ENCODE measurements around the gene PTPRT.

The PTPRT gene

DNA sequence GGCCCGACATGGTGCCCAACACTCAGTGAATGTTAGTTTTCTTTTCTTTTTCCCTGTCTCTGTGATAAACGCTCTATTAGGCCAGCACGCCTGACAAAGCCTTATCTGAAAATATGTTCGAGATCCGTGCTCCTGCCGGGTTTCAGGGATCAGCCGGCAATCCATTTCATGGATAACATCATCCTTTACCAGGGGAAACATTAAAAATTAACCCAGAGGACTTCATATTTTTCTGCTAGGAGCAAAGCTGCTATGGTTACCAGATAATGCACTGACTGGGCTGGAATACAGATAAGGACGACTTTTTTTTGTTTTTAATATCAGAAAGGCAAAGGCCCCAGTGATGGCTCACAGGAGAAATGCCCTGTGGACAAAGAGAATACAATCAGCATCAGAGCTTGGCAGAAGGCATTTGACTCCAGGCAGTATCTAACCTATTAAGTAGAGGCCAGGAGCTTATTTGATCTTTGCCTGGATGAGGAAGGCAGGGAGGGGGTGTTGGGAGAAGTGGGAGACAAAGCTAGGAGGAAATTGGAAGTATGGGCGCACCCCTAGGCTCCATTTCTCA is 1089.5 kb downstream of the PTPRT start:
- DNase-seq, result no peak

DNA sequence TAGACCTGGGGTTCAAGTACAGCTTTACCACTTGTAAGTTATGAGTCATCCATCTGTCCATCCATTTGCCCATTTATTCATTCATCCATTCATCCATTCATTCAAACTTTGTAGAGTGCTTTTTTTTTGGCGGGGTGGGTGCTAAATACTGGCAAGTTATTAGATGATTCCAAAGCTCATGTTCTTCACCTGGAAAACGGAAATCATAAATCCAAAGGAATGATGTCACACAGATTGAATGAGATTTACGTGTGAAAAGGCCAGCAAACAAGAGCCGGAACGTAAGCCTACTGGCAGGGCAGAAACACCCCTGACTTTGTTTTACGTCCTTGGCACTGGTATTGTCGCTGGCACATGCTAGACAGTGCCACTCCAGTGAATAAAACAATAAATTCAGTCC is 1090.6 kb downstream of the PTPRT start:
- DNase-seq, result no peak

DNA sequence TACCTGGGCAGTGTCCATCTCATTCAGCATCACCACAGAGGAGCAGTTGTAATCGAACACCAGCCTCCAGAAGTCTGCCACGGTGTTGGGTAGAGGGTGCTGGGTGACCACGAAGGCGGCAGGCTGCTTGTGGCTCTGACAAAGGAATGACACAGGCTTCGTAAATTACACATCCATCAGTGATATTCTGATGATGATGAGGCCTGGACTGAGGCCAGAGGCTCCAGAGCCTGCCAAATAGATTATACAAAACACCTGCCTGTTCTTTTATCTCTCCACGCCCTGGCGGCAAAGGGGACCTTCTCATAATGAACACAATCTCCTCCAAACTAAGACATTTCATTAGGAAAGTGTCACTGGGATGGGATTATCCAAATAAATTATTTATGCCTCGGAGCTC is 1091.3 kb downstream of the PTPRT start:
- no peak for DNase-seq

DNA sequence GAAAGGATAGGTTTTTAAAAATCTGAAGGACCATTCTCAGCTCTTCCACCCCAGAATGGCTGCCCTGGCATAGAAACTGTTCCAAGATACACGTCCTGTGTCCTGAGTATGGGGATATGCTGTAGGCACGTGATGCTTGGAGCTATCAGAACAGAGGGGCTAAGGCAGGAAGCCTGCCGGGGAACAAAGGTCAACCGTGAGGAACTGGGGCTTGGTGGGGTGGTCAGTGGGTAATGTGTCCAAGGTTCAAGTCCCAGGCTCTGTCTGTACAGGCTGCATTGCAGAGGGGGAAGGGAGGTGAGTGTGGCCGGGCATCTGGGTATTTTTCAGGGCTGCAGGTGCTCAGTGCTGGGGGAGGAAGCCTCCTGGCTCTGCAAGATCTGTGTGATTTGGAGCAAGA is 1092.0 kb downstream of the PTPRT start:
- no peak for DNase-seq

DNA sequence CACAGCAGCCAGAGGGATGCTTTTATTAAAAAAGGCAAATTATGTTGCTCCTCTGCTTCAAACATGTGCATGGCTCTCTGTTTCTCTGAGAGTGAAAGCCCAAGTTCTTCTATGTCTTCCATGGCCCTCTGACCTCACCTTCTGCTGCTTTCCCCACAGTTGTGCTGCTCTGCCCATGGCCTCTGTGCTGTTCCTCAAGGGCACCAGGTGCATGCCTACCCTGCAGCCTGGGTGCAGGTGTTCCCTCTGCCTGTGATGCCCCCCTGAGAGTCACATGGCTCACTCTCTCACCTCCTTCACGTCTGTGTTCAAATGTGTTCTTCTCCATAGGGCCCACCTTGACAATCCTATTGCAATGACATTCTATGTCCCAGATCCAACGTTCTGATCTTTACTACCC is 1094.5 kb downstream of the PTPRT start:
- no peak for DNase-seq

DNA sequence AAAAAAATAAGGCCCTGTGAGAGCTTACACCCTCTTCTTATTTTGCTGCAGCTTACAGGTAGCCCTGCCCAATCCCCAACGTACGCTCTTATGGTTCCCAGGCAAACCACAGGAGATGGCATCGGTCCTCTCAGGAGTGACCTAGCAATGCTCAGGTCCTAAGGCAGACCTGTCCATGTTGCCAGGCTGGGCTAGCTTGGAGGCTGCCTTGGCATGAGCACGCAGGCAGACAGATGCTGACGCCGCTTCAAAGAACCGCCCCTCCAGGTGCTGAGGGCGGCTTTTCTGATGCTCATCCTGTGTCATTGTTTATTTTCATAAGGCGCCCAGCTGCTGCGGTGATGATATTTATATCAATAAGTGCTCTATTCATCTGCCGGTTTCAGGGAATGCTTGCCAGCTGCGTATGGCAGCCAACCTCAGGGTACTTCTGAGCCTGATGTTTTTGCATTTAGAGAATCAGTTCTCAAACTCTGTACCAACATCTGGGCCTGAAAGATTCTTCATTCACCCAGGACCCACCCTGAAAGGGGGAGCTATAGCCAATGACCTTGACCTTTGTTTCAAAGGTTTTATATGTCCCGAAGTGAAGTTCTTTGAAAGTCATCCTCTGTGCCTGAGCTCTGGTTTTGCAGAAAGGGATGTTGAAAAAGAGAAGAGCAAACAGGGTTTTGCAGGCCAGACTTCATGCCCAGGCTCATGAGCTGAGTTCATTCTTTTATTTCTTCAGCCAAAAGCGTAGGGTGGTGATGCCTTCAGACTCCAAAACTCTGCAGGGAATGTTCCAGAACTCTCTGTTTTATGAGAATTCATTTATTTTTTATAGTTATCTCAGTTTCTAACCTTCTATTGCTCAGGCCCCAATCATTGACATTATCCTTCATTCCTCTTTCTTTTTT is 1095.9 kb downstream of the PTPRT start:
- no peak for DNase-seq

DNA sequence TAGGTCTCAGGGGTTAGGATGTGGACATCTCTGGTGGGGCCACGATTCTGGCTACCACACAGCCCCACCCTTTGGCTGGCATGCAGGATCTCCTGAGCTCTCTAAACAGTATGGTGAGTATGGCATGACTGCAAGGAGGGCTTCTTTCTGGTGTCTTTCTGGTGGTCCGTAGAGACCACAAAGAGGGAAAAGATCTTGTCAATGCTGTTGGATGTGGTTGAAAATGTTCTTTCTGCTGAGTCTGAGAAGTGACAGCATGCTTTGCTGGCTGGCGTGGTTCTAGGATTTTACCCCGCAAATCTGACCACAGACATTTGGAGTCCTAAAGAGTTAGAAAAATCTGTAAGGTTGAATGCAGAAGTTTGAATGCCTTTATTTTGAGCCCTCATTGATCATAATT is 1096.7 kb downstream of the PTPRT start:
- no peak for DNase-seq

DNA sequence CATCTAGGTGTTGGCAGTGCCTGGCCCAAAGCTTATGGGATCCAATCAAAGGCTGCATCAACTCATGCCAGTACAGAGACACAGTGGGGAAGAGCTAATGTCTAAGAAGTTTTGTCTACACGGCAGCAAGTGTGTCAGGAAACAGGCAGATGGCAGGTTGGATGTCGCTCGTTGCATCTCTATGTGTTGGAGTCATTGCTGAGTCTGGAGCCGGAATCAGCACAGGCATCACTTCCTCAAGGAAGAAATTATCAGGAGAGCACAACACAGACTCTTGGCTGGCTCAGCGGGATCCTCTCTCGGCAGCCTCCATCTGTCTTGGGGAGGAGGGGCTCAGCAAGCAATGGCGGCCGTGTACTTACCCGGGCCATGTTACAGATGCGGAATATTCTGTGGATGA is 1104.3 kb downstream of the PTPRT start:
- DNase-seq, result no peak

DNA sequence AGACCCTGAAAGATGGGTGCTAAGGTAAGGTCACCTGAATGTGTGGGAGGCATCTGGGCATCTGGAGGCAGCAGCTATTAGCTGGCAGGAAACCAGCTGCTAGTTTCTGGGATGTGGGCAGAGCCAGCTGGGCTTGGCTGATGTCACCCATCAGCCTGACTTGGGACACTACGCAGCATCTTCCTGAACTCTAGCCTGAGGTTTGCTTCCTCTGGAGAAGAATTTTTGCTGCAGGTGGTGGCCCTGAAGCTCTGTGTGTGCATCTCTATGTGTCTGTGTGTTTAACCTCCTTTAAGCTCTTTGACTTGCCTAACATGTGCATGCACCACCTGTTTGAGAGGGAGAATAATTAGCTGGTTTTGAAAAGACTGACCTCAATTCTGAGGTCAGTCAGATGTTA is 1106.4 kb downstream of the PTPRT start:
- DNase-seq, result no peak

DNA sequence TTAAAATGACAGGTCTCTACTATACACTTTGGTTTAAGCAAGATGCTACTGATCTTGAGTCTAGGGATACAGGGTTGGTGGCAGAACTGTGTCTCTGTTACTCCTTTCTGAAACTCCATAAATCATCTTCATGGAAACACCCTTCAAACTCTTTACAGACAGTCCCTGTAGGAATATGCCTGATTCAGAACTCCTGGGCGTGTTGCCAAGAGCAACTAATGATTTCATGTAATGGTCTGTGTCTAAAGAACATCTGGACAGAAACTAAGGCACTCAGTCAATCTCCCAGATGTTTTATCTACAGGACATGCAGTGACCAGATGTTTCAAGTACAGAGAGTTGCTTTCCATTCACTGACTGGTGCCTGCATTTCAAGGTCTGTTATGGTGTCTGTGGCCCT is 1107.1 kb downstream of the PTPRT start:
- no peak for DNase-seq

DNA sequence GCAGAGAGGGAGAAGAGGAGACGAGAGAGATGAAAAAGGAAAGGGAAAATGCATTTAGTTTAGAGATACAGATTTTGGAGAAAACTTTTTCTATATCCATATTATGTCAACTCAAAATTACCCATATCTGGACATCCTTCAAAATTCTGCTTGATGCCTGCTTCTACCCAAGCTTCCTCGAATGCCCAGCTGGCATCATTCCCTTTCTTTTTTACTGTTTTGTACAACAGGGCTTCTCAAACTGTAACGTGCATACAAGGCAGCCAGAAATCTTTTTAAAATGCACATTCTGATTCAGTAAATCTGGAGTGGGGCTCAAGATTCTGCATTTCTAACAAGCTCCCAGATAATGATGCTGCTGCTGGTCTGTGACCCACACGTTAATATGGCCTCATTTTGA is 1108.8 kb downstream of the PTPRT start:
- no peak for DNase-seq

DNA sequence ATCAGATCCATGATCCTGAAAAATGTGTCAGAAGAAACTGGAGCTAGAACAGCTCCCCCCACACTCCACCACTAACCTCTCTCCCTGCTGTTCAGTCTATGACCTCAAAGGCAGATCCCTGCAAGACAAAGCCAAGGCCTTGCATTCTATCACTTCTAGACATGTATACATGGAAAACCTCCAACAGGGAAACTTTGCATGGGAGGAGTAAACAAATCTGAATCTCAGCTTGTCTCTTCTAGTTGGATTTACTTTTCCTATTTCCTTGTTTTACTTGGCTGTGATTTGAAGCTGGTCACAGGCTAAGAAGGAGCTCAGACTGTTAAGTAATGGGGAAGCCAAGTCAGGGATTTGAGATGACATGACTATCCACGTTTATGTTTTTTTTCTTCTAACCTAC is 1114.8 kb downstream of the PTPRT start:
- DNase-seq, result no peak

DNA sequence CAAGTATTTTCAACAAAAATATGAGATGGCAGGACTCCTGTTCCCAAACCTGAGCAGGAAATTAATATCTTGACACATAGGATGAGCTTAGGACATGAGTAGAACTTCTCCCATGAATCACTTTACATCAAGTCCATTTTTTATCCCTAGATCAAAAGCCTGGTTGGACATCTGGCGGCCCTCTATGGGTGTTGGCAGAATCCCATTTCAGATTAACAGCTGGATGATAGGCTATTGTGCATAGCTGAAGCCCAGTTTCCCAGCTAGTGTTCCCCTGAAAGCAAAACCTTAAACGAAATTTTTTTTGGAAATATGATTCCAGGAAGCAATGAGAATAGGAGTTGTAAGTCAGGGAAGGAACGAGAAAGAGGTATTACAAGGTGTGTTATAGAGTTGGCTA is 1122.1 kb downstream of the PTPRT start:
- no peak for DNase-seq

DNA sequence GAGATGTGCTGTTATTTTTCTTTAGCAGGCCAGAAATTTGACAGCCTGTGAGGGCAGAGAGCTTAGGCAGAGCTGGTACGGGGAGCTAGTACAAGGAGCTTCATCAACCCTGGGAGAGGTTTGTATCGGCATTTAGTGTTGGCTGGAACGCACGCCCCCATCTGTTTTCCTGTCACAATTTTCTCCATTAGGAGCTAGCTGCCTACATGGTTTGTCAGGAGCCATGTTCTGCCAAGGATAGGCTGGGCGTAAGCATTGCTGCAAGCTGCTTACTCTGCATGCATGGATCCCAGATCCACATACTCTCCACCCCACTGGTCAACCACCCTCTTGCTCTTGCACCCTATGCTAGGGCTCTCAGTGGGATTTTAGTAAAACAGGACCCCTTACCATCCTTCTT is 1122.5 kb downstream of the PTPRT start:
- DNase-seq, result no peak

DNA sequence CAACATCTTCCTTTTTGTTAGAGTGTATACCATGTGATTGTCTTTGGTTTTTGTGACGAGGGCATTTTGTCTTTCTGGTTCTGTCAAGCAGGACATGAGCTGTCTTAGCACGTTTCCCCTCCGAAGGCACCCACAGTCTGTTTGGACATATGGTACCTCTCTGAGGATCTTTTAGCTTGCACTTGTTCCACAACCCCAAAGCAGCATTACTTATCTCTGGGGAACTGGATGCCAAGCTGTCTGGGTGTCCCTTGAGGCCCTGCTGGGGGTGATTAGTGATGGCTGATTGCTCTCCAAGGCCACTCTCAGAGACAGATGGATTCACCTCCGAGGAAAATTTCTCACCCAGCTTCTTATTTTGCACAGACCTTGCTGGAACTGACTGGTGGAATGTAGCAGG is 1126.6 kb downstream of the PTPRT start:
- no peak for DNase-seq

DNA sequence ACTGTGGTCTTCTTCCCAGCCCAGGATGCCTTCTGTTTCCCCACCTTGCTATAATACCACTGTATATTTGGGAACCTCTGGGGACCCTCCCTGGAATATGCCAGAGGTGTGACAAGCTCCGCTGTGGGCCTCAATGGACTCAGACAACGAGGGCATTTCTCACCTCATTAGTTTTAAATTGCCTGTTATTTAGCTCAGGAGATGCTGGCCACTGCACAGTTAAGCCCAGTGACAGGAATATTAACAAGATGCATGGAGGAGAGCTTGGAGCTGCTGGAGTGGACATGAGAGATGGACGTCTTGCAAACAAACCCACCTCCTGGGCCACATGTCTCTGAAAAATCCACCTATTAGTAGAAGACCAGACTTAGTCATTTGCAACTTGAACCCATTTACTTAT is 1136.4 kb downstream of the PTPRT start:
- no peak for DNase-seq

DNA sequence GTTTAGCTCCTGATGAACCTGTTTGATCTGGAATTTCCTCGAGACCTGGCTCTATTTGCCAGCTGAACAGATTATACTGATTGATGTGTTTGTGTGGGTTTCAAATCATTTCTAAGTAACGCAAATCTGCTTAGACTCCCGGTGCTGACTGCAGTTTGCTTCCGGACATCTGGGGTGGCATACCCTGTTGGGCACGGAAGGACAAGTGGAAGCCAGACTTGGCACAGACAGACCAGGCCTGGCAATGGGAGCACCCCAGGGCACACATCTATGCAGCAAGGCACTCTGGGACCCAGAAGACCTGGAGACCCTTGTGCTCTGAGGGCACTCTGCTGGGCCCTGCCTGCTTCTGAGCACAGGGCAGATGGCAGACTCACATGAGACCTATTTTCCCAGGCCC is 1137.8 kb downstream of the PTPRT start:
- no peak for DNase-seq

DNA sequence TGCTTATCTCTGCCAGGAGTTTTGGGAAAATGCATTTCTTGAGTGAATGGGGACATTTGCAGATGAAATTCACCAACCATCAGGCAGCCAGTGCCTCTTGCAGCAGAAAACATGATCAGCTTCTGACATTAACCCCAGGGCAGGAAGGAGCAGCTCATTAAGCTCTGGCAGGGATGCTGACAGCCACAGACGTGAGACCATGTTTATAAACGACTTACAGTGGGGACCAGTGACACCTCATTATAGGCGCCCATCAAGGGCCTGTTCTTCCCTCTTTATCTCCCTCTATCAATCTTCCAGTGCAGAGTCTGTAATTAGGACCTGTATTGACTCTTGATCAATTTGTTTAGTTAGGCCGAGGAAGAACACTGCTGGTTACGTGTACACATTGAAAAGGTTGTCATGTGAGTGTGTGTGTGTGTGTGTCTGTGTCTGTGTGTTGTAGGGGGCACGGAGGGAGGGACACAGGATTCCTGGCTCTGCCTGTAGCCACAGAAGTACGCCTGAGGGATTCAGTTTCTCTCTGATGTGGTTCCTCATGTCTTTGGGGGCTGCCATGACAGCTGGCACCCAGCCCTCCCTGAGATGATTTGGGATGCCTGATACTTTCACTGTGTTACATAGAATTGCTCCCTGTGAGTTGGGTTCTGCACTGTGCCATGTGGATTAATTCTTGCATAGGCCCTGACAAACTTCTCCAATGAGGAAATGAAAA is 1143.2 kb downstream of the PTPRT start:
- no peak for DNase-seq

DNA sequence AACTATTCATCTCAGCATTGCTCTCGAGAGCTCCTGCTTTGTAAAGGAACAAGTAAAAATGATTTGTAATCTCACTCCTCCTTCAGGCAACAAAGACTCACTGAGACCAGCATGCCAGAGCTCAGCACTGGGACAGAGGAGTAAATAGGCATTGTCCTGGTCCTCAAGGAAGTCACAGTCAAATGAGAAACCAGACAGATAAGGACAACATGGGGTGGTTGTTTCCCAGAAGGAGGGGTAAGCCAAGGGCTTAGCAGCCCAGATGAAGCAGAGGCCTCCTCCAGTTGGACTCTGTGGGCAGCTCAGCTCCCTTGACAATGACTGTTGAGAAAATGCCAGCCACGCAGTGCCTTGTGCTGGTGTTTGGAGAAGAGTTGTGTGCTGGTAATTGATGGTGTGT is 1145.8 kb downstream of the PTPRT start:
- no peak for DNase-seq

DNA sequence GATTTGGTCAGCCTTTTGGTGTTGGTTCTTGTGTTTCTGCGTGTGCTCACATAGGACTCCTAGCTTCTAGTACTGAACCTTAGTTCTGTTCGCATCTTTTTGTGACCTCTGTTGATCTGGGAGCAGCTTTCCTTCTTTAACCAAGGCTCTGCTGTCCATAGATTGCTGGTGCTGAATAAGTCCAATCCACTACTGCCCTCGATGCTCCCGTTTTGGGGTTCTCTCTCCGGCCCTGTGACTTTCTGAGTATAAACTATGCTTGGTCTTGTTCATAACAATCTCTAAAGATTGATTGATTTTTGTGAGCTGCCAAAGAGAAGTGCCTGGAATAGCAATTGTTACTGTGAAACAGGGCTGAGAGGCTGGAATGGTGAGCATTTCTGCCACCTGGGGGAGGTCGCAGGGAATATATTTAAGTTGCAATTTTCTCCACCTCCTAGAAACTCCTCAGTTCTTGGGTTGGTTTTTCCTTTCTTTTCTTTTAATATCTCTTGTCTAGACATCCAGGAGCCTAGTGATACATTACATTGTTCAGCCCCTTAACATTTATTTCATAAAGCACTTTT is 1148.6 kb downstream of the PTPRT start:
- DNase-seq, result no peak

DNA sequence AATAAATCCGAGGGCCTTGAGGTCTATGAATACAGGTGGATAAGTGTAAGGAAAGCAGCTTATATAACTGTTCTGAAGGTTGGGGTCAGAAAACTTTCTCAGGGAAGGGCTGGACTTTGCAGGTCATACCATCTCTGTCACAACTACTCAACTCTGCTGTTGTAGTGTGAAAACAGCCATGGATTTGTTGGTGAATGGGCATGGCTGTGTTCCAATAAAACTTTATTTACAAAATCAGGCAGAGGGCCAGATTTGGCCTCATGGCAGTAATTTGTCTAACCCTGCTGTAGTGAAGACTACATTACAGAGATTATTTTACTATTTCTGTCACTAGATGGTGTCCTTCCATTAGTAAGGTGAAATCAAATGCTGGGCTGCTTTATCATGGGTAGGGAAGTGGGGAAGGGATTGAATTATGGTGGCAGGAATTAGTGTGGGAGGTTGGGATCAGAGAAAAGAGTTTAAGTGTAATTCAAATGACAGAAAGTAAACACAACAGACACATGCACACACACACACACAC is 1161.9 kb downstream of the PTPRT start:
- no peak for DNase-seq

DNA sequence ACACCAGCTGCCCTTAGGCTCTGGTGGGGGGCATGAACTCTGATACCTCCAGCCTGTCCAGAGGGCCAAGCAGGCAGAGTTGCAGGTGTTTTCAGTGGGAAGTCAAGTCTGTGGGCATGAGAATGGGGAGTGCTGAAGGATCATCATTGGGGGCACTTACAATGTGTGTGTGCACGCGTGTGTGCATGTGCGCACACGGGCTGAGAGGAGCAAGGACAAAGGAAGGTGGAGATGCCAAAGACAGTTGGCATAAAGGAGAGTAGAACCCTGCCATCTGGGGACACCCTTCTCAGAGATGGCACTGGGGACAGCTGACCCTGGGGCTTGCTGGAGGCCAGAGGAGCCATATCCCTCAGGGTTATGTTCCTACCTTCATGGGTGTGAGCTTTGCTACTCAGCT is 1163.1 kb downstream of the PTPRT start:
- no peak for DNase-seq

DNA sequence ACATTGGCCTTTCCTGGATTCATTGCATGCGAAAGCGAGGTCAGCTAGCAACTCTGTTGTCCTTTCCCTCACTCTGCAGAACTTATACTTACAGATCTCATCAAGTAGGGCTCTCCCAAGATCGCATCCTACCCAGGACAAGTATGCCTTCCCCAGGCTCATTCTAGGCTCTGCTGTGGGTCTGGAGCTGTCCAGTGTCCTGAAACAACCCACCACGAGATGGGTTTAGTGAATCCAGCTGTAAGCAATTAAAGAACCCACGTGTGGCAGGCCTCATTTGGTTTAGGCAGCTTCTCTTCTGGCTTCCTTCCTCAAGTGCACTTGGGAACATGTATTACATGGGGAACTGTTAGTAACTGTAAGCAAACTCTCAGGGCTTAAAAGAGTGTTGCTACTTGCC is 1165.1 kb downstream of the PTPRT start:
- DNase-seq, result no peak

All from C1 segment of cervical spinal cord (tissue), 14 donors.